ENCODE results near the gene FNDC3B. TPM values are rescaled to one million over a fixed set of nuclear protein-coding genes. Genes with fewer than 3 reads are reported as not detected.

FNDC3B gene
- total and polyA plus RNA-seq, 12 donors: 9.7 to 118 (median 85.0) TPM

DNA sequence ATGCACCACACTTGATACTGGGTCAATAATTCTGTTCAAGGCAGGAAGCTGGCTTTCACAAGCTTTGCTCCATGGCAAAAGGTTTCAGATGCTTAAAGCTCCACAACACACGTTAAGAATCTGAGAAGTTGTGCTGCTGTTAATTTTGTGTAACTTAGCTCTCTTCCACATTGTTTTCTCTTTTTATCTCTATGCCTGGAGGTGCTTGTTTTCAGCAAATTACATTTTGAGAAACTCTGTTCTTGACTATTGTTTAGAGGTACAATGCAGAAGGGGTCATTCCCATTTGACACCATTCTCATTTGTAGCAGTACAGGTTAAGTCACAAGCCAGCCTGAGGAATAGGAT is 156.0 kb downstream of the FNDC3B start:
- Histone ChIP-seq H3K9me3 (no peaks in the 10 kb centered on the region), H3K27me3 (no peaks in the 10 kb centered on the region), H3K4me3 (no peak overlapping the region), H3K27ac (peak overlapping the region in 2 of 10 donors; percentile 5 to 51), H3K36me3 (peaks cover 0 to 6% (median 0%) of the 10 kb centered on the region in 9 donors), H3K4me1 (peaks cover 0 to 54% (median 27%) of the 10 kb centered on the region in 9 donors)
- intact Hi-C loops (cut with DNase I): no loop called here
- 41 to 64% methylated on average over 1 of the region's 1 CpG for WGBS, 2 donors
- ATAC-seq: no peak
- no peak for DNase-seq
- TF ChIP-seq, protein P1, sequence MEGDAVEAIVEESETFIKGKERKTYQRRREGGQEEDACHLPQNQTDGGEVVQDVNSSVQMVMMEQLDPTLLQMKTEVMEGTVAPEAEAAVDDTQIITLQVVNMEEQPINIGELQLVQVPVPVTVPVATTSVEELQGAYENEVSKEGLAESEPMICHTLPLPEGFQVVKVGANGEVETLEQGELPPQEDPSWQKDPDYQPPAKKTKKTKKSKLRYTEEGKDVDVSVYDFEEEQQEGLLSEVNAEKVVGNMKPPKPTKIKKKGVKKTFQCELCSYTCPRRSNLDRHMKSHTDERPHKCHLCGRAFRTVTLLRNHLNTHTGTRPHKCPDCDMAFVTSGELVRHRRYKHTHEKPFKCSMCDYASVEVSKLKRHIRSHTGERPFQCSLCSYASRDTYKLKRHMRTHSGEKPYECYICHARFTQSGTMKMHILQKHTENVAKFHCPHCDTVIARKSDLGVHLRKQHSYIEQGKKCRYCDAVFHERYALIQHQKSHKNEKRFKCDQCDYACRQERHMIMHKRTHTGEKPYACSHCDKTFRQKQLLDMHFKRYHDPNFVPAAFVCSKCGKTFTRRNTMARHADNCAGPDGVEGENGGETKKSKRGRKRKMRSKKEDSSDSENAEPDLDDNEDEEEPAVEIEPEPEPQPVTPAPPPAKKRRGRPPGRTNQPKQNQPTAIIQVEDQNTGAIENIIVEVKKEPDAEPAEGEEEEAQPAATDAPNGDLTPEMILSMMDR (IDR thresholded peaks at IDR 0.05): no peak

DNA sequence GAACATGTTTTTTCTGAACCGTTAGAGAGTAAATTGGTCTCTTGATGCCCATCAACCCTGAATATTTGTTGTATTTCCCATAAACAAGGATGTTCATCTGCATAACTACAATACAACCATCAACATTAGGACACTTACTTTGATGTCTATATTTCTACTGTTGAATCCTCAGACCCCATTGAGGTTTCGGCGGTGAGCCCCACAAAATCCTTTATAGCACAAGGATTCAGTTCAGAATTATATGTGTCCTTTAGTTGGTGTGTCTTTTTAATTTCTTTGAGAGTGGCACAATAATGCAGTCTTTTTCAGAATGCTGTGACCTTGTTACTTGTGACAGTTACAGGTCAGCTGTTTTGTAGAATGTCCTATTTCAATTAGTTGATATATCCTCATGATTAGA is 158.0 kb downstream of the FNDC3B start:
- intact Hi-C loops (cut with DNase I): no loop called here
- WGBS, 2 donors: 93% methylated on average over 3 of the region's 3 CpGs
- peaks cover 11 to 73% (median 45%) of the 10 kb centered on the region in 9 donors for H3K4me1 ChIP-seq
- H3K36me3 ChIP-seq: no peaks in the 10 kb centered on the region
- ATAC-seq (no peak), DNase-seq (no peak)
- H3K27ac ChIP-seq: no peak overlapping the region
- H3K27me3 ChIP-seq: no peaks in the 10 kb centered on the region
- no peak overlapping the region for H3K4me3 ChIP-seq
- TF ChIP-seq, protein P1 (IDR thresholded peaks at IDR 0.05): no peak
- no peaks in the 10 kb centered on the region for H3K9me3 ChIP-seq

DNA sequence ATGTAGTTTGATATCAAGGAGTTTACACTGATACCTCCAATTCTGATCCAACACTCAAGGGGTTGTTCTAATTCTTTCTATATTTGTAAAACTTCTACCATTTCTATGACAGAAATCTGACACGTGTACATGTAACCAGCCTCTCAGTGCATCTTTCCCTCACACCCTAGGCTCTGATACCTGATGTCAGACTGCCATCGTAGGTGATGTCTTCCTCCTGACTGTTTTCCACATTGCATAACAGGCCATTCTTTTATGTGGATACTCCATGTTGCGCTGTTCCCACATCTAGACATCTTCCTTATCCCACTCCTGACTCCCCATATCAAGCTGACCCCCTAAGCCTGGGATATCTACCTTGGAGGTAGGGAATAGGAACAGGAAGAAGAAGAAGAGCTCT is 159.1 kb downstream of the FNDC3B start:
- H3K27me3 ChIP-seq: no peaks in the 10 kb centered on the region
- no peaks in the 10 kb centered on the region for H3K36me3 ChIP-seq
- H3K27ac ChIP-seq: no peak overlapping the region
- ATAC-seq (no peak), DNase-seq (no peak)
- H3K4me1 ChIP-seq: peaks cover 11 to 77% (median 56%) of the 10 kb centered on the region in 9 donors
- WGBS, 2 donors: 97% methylated on average over 3 of the region's 3 CpGs
- H3K4me3 ChIP-seq: no peak overlapping the region
- TF ChIP-seq, protein P1 (IDR thresholded peaks at IDR 0.05): no peak
- H3K9me3 ChIP-seq: no peaks in the 10 kb centered on the region
- intact Hi-C loops (cut with DNase I): no loop called here

DNA sequence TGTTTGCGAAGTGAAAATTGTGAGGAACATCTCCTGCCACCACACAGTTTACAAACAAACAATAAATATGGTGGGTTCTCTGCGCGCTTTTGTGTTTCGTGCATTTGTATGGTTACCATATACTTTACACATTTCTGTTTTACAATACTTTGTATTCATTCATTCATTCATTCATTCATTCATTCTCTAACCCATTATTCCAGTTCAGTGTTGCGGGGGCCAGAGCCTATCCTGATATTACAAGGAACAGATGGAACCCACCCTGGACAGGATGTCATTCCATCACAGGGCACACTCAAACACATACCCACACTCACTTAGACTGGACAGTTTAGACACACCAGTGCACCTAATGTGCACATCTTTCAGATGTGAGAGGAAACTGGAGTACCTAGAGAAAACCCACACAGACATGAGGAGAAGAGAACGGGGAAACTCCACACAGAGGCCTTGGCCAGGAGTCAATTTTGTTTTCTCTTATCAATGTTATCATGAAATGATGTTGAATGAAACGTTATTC is 160.5 kb downstream of the FNDC3B start:
- intact Hi-C loops (cut with DNase I): loop anchor here in 4 of 10 donors (2.0 to 10.0 kb wide), 7 partner anchors 63 to 163 kb away; partner anchors contain the start of gene FNDC3B (in 2 of the 4)
- Histone ChIP-seq H3K9me3 (no peaks in the 10 kb centered on the region), H3K4me1 (peaks cover 11 to 84% (median 63%) of the 10 kb centered on the region in 9 donors), H3K36me3 (peaks cover 0 to 10% (median 0%) of the 10 kb centered on the region in 9 donors), H3K27me3 (no peaks in the 10 kb centered on the region), H3K27ac (peak overlapping the region in 2 of 10 donors; percentile 81 to 92), H3K4me3 (no peak overlapping the region)
- TF ChIP-seq, protein P1 (IDR thresholded peaks at IDR 0.05): no peak
- DNase-seq (no peak), ATAC-seq (no peak)
- 80% methylated on average over 7 of the region's 7 CpGs for WGBS, 2 donors

Data from heart right ventricle (tissue), 16 donors.